DMS114 treated with DMSO at 0.1 percent for 48 hours (cell line): ENCODE measurements around the gene SH2D7.

ENCODE experiments used
- DNase-seq: peaks from one replicate; lab custom pipeline; 2025; ENCODE audit not compliant: unreplicated experiment; lab: John Stamatoyannopoulos, UW

The SH2D7 gene

DNA sequence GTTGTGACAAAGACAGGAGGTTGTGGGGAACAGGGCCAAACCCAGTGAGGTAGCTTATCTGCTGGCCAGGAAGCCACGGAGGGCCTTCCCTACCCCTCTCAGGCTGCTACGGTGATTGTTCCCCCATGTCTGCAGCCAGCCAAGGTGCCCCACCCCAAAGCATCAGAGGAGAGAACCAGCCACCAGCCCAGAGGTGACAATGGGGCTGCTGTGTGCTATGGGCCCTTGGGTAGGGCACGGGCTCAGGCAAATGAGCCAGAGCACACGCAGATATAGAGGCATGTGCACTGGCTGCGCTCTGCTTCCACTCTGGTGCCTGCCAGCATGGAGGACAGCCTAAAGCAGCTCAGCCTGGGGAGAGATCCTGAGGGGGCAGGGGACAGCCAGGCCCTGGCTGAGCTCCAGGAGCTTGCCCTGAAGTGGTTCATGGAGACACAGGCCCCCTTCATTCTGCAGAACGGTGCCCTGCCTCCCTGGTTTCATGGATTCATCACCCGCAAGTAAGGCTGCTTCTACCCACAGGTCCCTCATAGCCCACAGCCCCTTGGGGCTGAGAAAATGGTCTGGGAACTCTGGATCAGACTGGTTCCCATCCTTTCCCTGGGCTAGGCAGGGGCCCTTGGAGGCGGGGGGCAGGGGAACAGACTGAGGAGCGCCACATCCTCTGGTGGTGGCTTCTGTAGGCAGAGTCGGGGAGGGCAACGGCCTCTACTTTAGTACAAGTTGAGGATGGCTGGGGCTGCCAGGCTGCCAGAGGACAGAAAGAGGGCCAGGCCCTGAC lies at the start of gene SH2D7:
Gene SH2D7, plus strand, starts transcription at position 301 of the 781 bp plus-strand sequence. Its CDS starts 24 bp downstream, at position 325.
- no peak for DNase-seq

DNA sequence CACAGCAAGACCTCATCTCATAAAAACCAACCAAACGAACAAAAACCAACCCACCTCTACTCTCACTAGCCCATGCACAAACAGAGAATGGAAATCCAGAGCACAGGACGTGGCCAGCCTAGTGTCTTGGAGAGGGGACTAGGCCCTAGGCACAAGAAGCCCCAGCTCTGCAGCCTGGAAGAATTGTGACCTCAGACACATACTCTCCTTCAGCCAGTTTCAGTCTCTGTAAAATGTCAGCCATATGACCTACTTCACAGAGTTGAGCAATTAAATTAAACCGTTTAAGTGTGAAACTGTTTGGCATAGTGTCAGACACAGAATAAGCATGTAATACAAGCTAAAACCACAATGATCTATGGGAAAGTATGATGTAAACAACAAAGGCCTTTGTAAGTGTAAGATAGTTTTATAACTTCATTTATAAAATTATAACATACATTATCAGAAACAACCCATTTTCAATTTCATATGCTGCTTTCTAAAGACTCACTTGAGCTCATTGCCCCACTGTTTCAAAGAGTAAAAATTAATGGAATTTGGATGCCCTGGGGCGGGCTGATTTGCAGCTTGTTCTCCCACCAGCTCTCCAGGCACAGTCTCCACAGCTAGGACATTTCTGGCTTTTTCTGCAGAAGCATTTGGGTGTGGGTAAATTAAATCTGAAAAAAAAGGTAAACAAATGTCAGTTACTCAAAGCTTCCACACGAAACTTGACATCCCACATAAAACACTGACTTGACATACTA lies 47.8 kb upstream of the SH2D7 start:
- DNase-seq, result no peak

GRCh38 chr15:78045189-78045588 lies 47.2 kb upstream of the SH2D7 start:
- DNase-seq, result no peak

- no peak for DNase-seq
These were observed 45.5 kb upstream of the SH2D7 start for GRCh38 chr15:78046796-78047341.

DNA sequence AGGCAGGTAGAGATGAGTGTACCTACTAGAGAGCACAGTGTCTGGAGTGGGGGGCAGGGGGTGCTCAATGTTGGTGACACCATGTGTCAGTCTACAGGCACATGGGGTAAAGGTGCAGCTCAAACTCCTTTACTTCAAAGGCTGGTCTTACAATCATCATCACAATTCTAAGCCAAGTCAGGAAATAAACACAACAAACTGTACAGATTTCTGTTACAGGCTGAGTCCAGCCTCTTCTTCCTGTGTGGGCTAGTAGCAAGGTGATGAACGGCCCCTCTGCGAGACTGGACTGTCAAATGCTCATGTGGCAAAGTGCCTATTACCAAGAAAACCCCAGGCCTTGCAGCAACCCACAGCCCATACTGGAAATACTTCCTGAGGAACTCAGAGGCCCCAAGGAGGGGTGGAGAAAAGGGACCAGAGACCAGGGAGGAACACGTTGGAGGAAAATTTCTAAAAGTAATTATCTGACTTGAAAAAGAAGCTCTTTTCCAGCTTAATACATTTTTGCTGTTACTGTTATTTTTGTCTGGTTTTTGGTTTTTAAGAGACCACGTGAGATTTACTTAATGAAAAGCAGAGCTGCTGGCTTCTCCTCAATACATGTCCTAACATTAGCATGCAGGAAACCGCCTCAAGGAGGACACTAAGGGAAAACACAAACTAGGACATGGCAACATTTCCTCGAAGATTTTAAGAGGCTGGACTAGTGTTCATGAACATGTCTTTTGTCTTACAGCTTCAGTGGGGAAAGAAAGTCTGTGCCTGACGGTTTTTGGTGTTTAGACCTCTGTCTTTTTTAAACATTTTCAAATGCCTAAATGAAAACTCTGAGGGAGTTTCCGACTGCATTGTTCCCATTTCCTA lies 44.4 kb upstream of the SH2D7 start:
- DNase-seq, result no peak

DNA sequence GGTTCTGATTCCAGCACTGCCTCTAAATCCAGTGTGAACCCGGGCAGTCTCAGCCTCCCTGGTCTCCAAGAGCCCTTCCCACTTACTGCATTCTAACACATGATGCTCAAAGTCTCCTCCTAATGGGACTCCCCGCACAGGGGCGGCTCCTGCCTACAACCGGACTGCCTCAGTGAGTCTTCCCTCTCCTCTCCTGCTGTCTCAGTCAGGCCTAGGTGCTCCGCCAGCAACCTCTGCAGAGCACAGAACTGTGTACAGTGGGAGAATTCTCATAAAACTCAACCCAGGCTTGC lies 43.8 kb upstream of the SH2D7 start:
- no peak for DNase-seq

DNA sequence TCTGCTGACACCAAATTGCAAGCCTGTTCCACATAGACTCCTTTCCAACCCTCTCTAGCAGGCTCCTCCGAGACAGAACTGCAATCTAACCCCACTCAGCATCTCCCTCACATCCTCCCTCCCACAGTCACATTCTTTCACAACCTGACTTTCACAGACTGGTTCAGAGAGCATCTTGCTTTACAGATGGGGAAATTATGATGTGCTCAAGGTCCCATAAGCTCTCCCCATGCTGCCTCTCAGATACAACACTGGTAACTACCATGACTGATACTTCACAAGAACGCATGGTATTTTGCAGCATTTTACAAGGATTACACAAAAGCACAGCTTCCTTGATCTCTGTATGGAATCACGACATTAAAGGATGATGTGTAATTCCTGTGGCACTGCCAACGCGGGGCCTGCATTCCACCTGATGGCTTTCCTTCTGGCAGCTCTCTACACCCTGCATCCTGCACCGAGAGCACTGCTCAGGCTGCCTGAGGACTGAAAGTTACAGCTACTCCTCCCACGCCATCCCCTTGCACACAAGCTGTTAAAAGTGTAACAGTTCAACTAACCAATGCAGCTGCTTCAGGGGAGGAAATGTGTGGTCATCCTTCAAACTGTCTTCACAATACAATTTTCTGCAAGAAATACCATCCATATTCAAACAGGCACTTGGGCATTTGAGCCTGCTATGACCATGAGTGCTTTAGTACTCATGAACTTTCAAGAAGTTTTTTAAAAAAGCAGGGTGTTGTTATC lies 42.5 kb upstream of the SH2D7 start:
- DNase-seq, result no peak

DNA sequence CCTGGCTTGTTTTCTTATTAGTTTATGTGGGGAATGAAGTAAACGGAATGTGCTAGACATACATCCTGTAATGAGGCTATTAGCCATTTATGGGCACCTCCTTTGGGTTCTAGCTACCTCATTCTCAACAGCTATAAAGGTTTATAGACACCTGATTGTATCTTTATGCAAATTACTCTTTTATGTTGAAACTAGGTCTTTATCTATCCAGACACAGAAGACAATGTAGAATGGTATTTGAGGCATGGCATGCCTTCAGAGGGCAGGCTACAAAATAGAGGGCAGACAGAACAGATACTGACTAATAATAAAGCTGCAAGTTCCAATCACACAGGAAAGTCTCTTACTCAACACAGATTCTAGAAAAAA lies 41.9 kb upstream of the SH2D7 start:
- no peak for DNase-seq

DNA sequence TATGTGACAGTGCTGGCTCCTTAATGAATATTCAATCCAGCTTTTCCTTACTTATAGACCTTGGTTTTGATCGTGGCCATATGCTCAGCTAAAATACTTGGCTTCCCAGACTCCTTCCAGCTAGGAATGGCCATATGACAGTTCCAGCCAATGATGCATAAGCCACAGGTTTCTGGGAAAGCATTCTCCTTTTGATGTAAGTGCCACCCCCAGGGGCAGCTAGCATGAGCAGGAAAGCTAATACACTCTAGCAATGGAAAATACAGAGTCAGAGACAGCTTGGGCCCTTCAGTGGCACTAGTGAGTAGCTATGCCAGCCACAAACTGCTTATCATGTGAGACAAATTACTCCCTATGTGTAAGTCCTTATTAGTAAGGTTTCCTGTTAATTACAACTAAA lies 41.5 kb upstream of the SH2D7 start:
- no peak for DNase-seq

DNA sequence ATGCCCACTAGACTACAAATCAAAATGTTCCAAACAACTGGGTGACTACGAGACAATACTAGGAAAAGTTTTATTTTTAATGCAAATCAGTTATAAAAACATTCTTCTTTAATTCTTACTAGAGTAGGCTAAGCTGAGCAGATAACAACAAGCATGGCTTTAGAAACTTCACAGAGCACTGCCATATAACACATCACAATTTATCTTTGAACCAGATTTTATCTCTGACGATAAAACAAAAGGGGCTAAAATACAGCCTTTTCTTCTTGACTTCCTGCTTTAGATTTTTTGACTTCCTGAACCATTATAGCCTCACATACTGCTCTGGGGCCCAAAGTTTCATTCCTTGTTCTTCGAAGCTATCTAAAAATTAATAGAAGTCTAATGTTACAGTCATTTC lies 40.8 kb upstream of the SH2D7 start:
- no peak for DNase-seq

DNA sequence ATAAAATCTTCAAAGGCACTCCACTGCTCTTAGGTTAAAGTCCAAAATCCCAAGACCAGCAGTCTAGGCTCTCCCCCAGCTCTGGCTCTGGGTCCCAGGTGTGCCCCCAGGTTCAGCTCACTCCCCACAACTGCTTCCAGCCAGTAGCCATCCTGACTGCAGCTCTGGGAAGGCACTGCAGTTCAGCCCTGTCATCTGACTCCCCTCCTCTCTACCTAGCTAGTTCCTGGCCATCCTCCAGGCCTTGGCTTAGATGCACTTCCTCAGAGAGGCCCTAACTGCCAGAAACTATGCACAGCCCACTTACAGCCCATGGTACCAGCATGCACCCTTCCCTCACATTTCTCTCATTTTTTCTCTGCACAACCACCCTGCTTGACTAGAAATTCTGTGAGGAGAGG lies 40.4 kb upstream of the SH2D7 start:
- DNase-seq, result no peak

DNA sequence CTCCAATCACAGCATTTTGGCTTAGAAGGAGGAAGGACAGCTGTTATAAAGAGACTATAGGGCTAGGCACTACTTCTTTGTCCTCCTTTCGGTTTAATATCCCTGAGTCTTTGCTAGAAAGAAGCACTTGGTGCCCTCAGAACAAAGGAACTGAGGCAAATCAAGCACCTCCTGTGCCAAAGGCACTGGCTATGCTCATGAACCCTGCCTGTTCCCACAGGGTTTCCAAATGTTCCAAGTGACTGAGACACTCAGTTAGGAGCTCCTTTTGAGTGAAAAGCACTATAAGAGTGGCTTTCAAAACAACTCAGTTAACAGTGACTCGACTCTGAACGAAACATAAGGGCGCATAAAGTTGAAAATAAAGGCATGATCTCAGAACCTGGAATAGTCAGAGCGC lies 39.8 kb upstream of the SH2D7 start:
- no peak for DNase-seq

- DNase-seq, result no peak
These were observed 37.8 kb upstream of the SH2D7 start for GRCh38 chr15:78054518-78054917.

DNA sequence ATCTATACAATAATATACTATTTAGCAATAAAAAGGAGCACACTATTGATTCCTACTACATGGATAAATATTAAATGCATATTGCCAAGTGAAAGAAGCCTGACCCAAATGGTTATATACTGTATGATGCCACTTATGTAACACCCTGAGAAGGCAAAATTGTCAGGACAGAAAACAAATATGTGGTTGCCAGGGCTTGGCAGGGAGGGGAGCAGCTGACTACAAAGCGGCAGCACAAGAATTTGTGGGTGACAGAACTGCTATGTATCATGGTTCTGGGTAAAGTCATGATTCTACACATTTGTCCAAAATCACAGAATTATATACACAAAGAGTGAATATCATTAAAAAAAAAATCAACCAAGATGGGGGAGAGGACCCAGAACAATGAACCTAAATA lies 37.4 kb upstream of the SH2D7 start:
- no peak for DNase-seq

- no peak for DNase-seq
These were observed 36.2 kb upstream of the SH2D7 start for GRCh38 chr15:78055919-78056713.

- no peak for DNase-seq
These were observed 35.6 kb upstream of the SH2D7 start for GRCh38 chr15:78056714-78057269.

GRCh38 chr15:78057803-78058202 lies 34.6 kb upstream of the SH2D7 start:
- no peak for DNase-seq

- DNase-seq, result no peak
These were observed 33.9 kb upstream of the SH2D7 start for GRCh38 chr15:78058401-78058935.

- no peak for DNase-seq
These were observed 33.1 kb upstream of the SH2D7 start for GRCh38 chr15:78059110-78059839.
